HG03108 (cell line): Measurements from ENCODE around the gene RBM39.
"Not testable (repeated sequence)": the region's sequence is repeated elsewhere in the genome, so short reads cannot be mapped to it uniquely, and the experiment has no call there.

ENCODE experiments used
- ATAC-seq: cut with Tn5 transposase; IDR thresholded peaks from one replicate; pipeline ENCODE4 v1.9.1; 2021; ENCODE audit warnings: moderate library complexity; ENCODE audit not compliant: unreplicated experiment

Gene RBM39

GRCh38 chr20:35757098-35757705 lies 15.1 kb upstream of the RBM39 start:
- no peak for ATAC-seq

DNA sequence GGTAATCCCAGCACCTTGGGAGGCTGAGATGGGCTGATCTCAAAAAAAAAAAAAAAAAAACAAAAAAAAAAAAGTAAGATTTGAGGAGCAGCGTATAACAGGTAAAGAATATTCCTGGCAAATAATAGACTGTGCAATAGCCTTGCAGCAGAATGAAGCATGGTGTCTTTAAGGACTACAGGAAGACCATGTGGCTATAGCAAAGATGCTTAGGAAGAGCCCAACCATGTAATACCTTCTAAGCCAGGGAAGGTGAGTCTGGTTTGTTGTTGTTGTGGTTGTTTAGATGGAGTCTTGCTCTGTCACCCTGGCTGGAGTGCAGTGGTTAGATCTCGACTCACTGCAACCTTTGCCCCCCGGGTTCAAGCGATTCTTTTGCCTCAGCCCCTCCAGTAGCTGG lies 14.3 kb upstream of the RBM39 start:
- ATAC-seq = no peak

- no peak for ATAC-seq
Observed at GRCh38 chr20:35750611-35751010, 8.6 kb upstream of the RBM39 start.

- ATAC-seq = not testable (repeated sequence)
Observed at GRCh38 chr20:35744492-35744841, 2.4 kb upstream of the RBM39 start.

- no peak for ATAC-seq
Observed at GRCh38 chr20:35743693-35744491, 1.8 kb upstream of the RBM39 start.

GRCh38 chr20:35742741-35743523 lies 872 bp upstream of the RBM39 start:
- peak; percentile 34 for ATAC-seq

DNA sequence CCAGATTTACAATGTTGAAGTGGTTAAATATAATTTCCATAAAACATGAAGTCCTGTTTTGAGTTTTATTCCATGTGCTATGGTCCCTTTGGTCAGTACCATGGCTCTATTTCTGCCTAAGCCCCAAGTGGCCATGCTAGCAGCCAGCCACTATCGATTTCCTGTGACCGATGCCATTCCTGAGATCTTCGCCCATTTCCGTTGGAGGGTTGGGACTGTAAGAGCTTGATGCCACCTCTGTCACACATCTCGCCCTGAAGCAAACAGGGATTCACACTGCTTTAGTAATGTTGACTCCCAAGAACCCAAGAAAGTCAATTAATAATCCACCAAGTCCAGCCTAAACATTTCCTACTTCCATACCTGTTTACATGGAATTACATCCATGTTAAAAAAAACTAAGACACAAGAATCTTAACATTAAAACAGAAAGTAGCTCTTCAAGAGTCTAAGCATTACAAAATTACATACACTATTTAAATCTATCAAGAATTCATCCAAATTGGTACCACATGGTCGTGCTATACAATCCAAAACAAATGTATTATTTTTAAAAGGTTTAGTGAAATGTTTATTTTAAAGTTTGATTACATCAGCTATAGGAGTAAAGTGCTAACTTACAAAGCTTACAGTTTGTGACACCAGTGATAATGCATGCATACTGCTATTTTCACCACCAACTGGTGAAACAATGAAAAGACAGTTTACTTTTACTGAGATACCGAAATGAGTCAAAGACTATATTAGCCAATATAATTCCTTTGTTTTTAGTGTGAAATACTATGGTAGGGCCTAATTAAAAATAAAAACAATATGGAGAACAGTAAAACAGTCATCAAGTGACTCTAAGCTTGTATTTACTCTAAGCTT lies 2.5 kb downstream of the RBM39 start:
- ATAC-seq = no peak

GRCh38 chr20:35738410-35739179 lies 3.5 kb downstream of the RBM39 start:
- ATAC-seq = no peak

GRCh38 chr20:35737865-35738333 lies 4.2 kb downstream of the RBM39 start:
- no peak for ATAC-seq

DNA sequence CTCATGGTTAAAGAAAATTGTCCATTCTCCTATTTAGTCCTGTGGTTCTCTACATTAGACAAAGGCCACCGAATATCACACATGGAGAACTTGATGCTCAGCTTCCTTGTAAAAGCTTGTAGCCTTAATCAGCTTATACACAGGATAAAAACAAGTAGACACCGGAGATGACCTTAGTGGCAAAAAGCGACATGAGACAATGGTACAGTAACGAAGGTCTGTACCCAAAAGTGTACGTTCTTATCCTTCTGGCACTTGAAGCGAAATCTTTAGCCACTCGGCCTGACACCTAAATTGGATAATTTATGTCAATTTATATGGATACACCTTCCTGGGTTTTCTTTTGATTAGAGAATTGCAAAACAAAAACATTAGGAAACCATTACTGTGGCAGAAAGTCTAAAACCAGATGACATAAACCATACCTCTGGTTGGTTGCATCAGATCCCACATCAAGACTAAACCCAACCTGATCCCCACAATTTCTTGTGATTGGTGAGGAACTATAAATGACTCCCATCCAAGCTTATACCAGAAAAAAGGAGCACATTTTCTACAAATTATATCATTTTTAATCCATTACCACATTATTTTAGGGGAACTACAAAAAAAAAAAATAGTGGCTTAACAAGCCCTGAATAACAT lies 6.1 kb downstream of the RBM39 start:
- ATAC-seq = no peak

DNA sequence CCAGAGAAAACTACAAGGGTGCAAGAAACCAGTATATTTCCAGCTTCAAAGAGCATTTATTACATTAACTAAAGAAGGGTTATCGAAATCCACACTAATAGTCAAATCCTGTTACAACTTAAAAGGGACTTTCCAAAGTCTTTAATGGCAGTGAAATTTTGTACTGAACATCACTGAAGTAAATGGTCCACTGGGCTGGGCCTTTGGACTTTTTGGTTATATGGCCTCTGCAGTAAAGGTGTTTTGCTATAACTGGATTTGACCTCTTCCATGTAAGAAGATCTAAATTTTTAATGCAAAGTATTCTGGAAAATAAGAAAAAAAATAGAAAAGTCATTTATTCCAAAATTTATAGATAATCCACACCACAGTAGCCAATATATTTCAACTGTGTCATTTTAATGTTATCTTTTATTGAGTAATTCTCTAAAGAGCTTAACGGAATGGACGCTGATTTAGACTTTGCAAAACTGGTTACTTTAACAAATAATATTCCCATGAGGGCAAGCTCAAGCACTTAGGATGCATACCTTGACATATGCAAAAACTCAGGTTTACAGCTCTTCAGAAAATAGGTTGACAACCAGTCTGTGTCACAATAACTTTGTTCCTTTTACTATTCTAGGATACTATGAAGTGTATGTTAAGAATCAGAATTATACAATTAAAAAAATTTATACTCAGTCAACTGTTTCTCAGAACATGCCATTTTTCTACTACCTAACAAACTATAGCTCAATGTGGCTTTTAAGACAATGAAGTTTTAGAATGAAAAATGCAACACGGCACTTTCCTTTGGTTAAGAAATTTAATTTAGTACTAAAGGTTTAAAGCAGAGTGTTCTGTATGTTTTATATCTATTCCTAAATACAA lies 7.0 kb downstream of the RBM39 start:
- ATAC-seq = no peak

DNA sequence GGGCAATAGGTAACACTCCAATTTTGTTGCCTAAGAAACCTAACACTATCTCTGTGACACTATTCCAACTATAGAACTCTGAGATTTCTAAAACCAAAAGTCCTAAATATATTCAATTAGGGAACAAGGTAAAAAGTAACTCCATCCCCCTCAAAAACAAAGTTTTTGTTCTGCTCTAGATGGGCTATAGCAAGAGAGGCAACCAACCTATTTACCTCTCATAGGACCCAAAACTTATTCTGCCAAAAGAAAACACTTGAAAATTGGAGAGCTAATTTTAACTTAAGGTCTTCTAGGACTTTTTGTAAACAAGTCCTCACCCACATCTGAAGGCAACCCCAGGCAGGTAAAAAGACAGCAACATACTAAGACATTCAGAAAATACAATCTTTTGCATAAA lies 7.7 kb downstream of the RBM39 start:
- ATAC-seq = no peak

GRCh38 chr20:35732644-35732982 lies 9.4 kb downstream of the RBM39 start:
- no peak for ATAC-seq

DNA sequence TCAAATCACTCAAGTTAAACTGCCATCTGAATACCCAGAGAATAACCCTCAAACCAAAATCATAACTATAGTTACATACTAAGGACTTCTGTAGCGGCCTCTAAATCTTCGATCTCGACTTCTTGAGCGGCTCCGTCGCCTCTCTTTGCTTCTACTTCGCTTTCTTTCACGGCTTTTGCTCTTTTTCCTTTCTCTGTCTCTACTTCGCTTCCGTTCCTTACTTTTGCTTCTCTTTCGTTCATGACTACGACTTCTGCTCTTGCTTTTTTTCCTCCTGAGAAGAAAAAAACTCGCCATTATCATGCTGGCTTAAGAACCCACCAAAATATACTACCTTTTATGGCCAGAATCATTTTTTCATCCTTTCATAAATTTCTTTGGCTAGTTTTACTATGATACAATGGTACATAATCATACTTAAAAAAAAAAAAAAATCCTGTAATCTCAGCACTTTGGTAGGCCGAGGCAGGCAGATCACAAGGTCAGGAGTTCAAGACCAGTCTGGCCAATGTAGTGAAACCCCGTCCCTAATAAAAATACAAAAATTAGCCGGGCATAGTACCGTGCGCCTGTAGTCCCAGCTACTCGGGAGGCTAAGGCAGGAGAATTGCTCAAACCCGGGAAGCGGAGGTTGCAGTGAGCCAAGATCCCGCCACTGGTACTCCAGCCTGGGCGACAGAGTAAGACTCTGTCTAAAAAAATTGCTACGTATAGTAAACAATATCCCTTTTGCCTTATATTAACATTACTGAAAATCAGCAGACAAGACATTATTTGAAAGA lies 10.0 kb downstream of the RBM39 start:
- ATAC-seq = no peak

DNA sequence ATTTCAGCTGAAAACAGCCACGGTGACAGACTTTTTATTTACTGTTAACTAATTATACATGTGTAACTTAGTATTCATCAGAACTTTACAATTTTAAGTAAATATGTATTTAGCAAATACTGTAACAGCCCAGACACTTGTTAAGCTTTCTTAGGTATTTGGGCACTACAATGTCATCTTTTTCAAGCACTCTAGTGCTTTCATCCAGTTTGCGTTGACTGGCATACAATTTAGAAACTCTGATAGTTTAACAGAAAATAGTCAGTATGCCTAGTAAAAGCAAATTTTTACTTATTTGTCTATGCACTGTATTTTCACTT lies 10.6 kb downstream of the RBM39 start:
- ATAC-seq = no peak

DNA sequence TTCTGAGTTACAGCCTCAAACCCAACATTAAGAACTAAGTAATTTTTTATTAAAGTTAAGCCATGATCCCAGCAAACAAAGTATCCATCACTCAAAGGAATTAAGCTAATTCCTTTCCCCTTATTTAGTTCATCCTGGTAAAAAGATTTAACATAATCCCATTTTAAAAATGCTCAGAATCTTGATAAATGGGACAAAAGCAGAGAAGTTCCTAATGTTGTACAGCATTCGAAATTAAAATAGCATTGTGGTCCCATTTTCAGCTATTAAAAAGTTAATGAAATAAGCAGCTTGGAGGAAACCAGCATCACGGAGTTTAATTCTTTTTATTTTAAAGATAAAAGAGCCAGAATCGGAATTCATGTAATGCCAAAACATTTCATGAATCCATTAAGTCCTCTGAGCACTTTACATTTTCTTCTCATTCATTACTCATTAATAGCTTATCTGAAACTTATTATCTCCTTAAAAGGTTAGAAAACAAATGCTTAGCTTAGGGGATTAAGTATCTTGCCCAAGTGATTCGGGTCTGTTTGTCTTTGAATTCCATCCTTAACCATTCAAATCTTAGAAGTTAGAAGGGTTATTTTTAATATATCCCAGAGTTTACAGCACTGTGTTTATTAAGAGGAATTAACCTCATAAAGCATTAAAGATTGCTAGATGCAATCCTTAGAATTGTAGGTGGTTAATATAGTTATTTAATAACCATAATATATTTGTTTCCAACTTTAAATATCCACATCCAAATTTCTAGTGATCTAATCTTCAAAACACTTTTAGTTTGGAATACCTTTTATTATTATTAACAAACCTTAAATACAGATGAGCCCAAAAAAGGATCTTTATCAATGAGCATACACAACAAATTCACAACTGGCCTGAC lies 11.2 kb downstream of the RBM39 start:
- ATAC-seq = no peak
